Measurements from ENCODE around the gene DLG1.

DLG1 gene

GRCh38 chr3:197001972-197002700 is 296.3 kb downstream of the DLG1 start:
- DNase-seq (ENCODE audit: low read depth in 1 of 2, low spot score in 1 of 2): no peak

- no peak for DNase-seq (ENCODE audit: low read depth in 1 of 2, low spot score in 1 of 2)
Observed at GRCh38 chr3:197001106-197001971, 297.1 kb downstream of the DLG1 start.

- DNase-seq (ENCODE audit: low read depth in 1 of 2, low spot score in 1 of 2): no peak
Observed at GRCh38 chr3:197000211-197000610, 298.2 kb downstream of the DLG1 start.

GRCh38 chr3:196998966-196999760 is 299.2 kb downstream of the DLG1 start:
- no peak for DNase-seq (ENCODE audit: low read depth in 1 of 2, low spot score in 1 of 2)

- DNase-seq (ENCODE audit: low read depth in 1 of 2, low spot score in 1 of 2): no peak
Observed at GRCh38 chr3:196997311-196997710, 301.1 kb downstream of the DLG1 start.

- no peak for DNase-seq (ENCODE audit: low read depth in 1 of 2, low spot score in 1 of 2)
Observed at GRCh38 chr3:196996454-196997265, 301.8 kb downstream of the DLG1 start.

GRCh38 chr3:196995646-196996355 is 302.6 kb downstream of the DLG1 start:
- DNase-seq (ENCODE audit: low read depth in 1 of 2, low spot score in 1 of 2): no peak

- no peak for DNase-seq (ENCODE audit: low read depth in 1 of 2, low spot score in 1 of 2)
Observed at GRCh38 chr3:196995027-196995426, 303.4 kb downstream of the DLG1 start.

- DNase-seq (ENCODE audit: low read depth in 1 of 2, low spot score in 1 of 2): no peak
Observed at GRCh38 chr3:196994056-196994455, 304.4 kb downstream of the DLG1 start.

All from activated T-helper 1 cell treated with anti-CD3 and anti-CD28 coated beads, Interleukin-2, amount 50 U/mL, for 16 hours (primary cell).